ENCODE results near the gene MUC13. TPM values are rescaled to one million over a fixed set of nuclear protein-coding genes. Genes with fewer than 3 reads are reported as not detected.

The MUC13 gene
- total RNA-seq, 1 experiment from 2014 or later = not detected

GRCh38 chr3:124942613-124943012 is 8.1 kb upstream of the MUC13 start:
- Histone ChIP-seq H3K4me1 (ENCODE audit: insufficient read depth, low read length) (no peaks in the 10 kb centered on the region), H3K27ac (ENCODE audit: insufficient read length, low read depth, low read length) (no peak overlapping the region), H3K23ac (ENCODE audit: insufficient read length, low read depth, low read length) (no peak overlapping the region), H3K9me3 (ENCODE audit: control insufficient read depth, low read depth, low read length) (no peaks in the 10 kb centered on the region), H2BK120ac (ENCODE audit: low read depth, low read length, poor library complexity, severe bottlenecking) (no peak overlapping the region), H3K18ac (ENCODE audit: insufficient read length, low read depth, low read length) (no peak overlapping the region), H2BK20ac (ENCODE audit: low read depth, low read length, poor library complexity, severe bottlenecking) (no peak overlapping the region), H2AFZ (ENCODE audit: low read length) (no peak overlapping the region), H4K5ac (ENCODE audit: insufficient read length, low read depth, low read length) (no peak overlapping the region), H3K27me3 (ENCODE audit: insufficient read depth, low read length) (no peaks in the 10 kb centered on the region), H3K14ac (ENCODE audit: insufficient read depth, low read length) (no peak overlapping the region), H2BK12ac (ENCODE audit: insufficient read length, low read depth, low read length) (no peak overlapping the region), H2BK15ac (ENCODE audit: low read depth, low read length) (no peak overlapping the region), H3K9ac (ENCODE audit: extremely low read depth, insufficient read length, low read length) (no peak overlapping the region), H3K79me1 (ENCODE audit: insufficient read depth, low read depth, low read length, poor library complexity, severe bottlenecking) (no peaks in the 10 kb centered on the region), H2BK5ac (ENCODE audit: insufficient read length, low read length) (no peak overlapping the region), H3T11ph (ENCODE audit: low read length) (no peak overlapping the region), H3K4ac (ENCODE audit: low read depth, low read length) (no peak overlapping the region), H2AK5ac (ENCODE audit: insufficient read length, low read length) (no peak overlapping the region), H3K4me2 (ENCODE audit: insufficient read depth, insufficient read length, low read length) (no peak overlapping the region), H4K91ac (ENCODE audit: insufficient read length, low read depth, low read length) (no peak overlapping the region), H4K20me1 (ENCODE audit: control insufficient read depth, insufficient read depth, insufficient read length) (no peaks in the 10 kb centered on the region), H3K79me2 (ENCODE audit: insufficient read depth, low read length) (no peaks in the 10 kb centered on the region), H4K8ac (replicated peaks; ENCODE audit: insufficient read length, low read depth, low read length) (no peak overlapping the region), H3K56ac (ENCODE audit: insufficient read length, low read depth, low read length) (no peak overlapping the region), H3K23me2 (ENCODE audit: insufficient read length, low read depth, low read length, poor library complexity, severe bottlenecking) (no peaks in the 10 kb centered on the region)
- no peaks in the 10 kb centered on the region; the same call in 1 of the 2 replicates for H3K27me3 Mint-ChIP-seq (ENCODE audit: low read depth)
- H3K36me3 Mint-ChIP-seq (ENCODE audit: insufficient read depth in 1 of 3, low read depth in 3 of 3) = no peaks in the 10 kb centered on the region
- H3K4me3 Mint-ChIP-seq = no peak overlapping the region
- no peak overlapping the region for H3K27ac Mint-ChIP-seq
- no peak for DNase-seq
- H3K4me1 Mint-ChIP-seq = no peaks in the 10 kb centered on the region
- H3K9me3 Mint-ChIP-seq = no peaks in the 10 kb centered on the region
- no peak for TF ChIP-seq CTCF (conservative IDR thresholded peaks at IDR 0.05)
- WGBS (ENCODE audit: extremely low coverage, insufficient read length, low lambda C conversion rate) = no CpG with 5 or more reads among the region's 2 CpGs
